HFF-Myc (cell line): ENCODE data around the gene TOX2.

Source experiments
- DNase-seq: peaks from one replicate; pipeline ENCODE4 v3.0.0-alpha.2; 2011; ENCODE audit warnings: low read depth; ENCODE audit errors: extremely low read depth
- H3K4me3 ChIP-seq: replicated peaks from 2 replicates; pipeline ENCODE4 v1.5.1; 2011; ENCODE audit warnings: low read depth, mild to moderate bottlenecking, control low read depth, low read length
- CTCF ChIP-seq: IDR thresholded peaks from 2 replicates; pipeline ENCODE4 v1.5.1; 2012; ENCODE audit warnings: mild to moderate bottlenecking, low read depth, low read length, control low read depth; ENCODE audit errors: missing control alignments

The TOX2 gene

DNA sequence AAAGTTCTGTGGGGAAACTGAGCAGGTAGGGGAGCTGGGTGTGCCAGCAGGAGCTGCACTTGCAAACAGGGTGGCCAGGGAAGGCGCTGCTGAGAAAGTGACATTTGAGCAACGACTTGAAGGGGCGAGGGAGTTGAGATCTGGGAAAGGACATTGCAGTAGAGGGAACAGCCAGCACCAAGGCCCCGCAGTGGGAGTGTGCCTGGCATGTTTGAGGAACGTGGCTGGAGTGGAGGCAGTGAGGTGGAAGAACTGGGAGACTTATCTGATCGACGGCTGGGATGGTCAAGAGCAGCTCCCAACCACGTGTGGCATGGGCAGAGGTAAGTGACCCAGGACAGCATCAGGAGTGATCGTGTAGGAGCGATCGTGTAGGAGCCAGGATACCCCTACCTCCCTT, 77.3 kb downstream of the TOX2 start:
- no peak overlapping the region for H3K4me3 ChIP-seq
- no peak for DNase-seq
- no peak for TF ChIP-seq CTCF

DNA sequence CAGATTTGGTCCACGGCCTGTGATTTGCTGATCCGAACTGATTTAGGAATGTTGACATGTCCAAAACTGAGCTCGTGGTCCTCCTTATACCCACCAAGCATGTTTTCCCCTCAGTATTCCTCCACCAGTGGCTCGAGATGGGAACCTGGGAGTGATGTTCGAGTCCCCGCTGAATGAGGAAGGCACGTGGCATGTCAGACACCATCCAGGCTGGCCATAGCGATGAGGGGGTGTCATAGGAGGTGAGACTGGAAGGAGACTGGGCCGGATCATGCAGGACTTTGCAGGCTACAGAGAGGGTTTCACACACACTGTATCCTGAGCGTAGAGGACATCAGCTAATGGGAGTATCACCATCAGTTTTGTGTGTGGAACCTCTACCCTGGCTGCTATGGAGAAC, 78.2 kb downstream of the TOX2 start:
- DNase-seq = no peak
- no peak for TF ChIP-seq CTCF
- H3K4me3 ChIP-seq = no peak overlapping the region

DNA sequence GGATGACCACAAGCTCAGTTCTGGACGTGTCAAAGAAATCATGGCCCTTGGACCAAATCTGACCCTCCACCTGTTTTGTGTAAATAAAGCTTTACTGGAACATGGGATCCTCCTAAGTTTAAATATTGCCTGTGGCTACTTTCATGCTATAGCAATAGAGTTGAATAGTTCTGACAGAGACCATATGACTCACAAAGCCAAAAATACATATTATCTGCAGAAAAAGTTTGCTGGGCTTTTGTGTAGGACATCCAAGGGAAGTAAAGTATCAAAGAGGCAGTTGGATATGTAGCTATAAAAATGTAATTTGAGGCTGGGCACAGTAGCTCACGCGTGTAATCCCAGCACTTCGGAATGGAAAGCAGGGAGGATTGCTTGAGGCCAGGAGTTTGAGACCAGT, 78.9 kb downstream of the TOX2 start:
- TF ChIP-seq CTCF = no peak
- DNase-seq = no peak
- no peak overlapping the region for H3K4me3 ChIP-seq

- TF ChIP-seq CTCF = no peak
- DNase-seq = no peak
- no peak overlapping the region for H3K4me3 ChIP-seq
Observed at GRCh38 chr20:43994486-43995100, 79.9 kb downstream of the TOX2 start.

GRCh38 chr20:43995645-43996044, 81.0 kb downstream of the TOX2 start:
- TF ChIP-seq CTCF = no peak
- no peak for DNase-seq
- H3K4me3 ChIP-seq = no peak overlapping the region

DNA sequence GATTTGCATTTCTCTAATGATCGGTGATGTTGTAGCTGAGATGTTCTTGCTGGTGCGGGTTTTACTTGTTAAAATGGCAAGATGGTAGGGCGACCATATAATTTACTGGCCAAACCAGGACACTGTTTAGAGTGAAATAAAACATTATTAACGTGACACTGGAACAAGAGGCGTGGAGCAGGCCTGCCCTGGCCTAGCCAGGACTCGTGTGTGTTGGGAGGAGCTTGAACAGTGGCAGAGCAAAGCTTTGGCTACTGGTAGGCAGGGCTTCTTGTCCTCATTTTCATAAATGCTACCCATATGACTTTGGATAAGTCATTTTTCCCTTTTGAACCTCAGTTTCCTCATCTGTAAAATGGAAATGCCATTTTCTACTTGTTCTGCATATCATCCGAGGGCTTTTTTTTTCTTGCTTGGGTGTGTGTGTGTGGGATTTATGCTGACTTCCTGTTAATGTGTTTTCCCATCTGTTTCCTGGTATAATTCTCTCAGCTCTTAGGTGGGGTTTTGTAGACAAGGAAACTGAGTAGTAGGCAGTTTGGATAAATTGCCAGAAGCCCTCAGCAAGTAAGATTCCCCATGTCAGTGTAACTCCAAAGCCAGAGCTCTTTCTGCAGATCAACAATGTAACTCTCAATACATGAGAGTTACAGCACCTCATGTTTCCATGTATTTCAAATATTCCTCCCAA, 81.7 kb downstream of the TOX2 start:
- no peak for DNase-seq
- H3K4me3 ChIP-seq = no peak overlapping the region
- no peak for TF ChIP-seq CTCF

DNA sequence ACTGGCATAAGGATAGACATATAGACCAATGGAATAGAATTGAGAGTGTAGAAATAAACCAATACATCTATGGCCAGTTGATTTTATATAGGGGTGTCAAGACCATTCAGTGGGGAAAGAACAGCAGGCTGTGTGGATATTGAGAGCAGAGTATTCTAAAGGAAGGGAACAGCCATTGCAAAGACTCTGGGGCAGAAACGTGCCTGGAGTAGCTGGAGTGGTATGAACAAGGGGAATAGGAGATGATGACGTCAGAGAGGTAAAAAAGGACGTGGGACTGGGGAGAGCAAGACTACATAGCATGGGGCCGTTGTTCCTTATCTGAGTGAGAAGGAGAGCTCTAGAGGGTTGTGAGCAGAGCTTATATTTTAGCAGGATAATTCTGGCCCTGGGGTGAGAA, 85.2 kb downstream of the TOX2 start:
- no peak for TF ChIP-seq CTCF
- no peak for DNase-seq
- H3K4me3 ChIP-seq = no peak overlapping the region
